HEK293 (cell line): Measurements from ENCODE around the gene CD9.

Experiments
- CTCF ChIA-PET: fragments of 350-600 bp; formaldehyde crosslinking; extraction: SDS; loops from one replicate; lab custom pipeline; 2021; ENCODE audit warnings: antibody characterized with exemption; lab: Yijun Ruan, JAX
- POLR2A ChIA-PET: fragments of 300-600 bp; formaldehyde crosslinking; extraction: SDS; loops from one replicate; lab custom pipeline; 2020; ENCODE audit warnings: antibody characterized with exemption, inconsistent platforms; lab: Yijun Ruan, JAX
- H3K27ac ChIP-seq: fragments of 200-500 bp; sonication (Bioruptor generic); 2 replicates; pipeline ENCODE4 v1.5.1; 2014; ENCODE audit warnings: low read depth, low read length, control low read depth, inconsistent platforms; ENCODE audit errors: extremely low read depth
- H3K36me3 ChIP-seq, 2 experiments: fragments of 200-500 bp in 1 of 2; sonication (Bioruptor generic) in 1 of 2; 1 replicate in 1 of 2; 2 replicates in 1 of 2; pipeline ENCODE4 v1.5.1; 2014 to 2017; ENCODE audit warnings: inconsistent platforms in 2 of 2, low read length in 2 of 2; ENCODE audit not compliant: control insufficient read depth in 2 of 2, insufficient read depth in 1 of 2
- H3K4me1 ChIP-seq: fragments of 200-500 bp; sonication (Bioruptor generic); 2 replicates; pipeline ENCODE4 v1.5.1; 2014; ENCODE audit warnings: mild to moderate bottlenecking, low read length, inconsistent platforms; ENCODE audit not compliant: control insufficient read depth, insufficient read depth
- H3K4me3 ChIP-seq: 2 replicates; pipeline ENCODE4 v1.5.1; 2011; ENCODE audit warnings: low read depth, mild to moderate bottlenecking, control low read depth, low read length, moderate library complexity
- H3K9me3 ChIP-seq: fragments of 200-500 bp; sonication (Bioruptor generic); 2 replicates; pipeline ENCODE4 v1.5.1; 2014; ENCODE audit warnings: low read depth, low read length, inconsistent platforms; ENCODE audit not compliant: control insufficient read depth, insufficient read depth
- IKZF3 ChIP-seq: fragments of 450-650 bp; IDR thresholded peaks from 2 replicates; pipeline ENCODE4 v1.5.0; 2018; ENCODE audit warnings: missing biosample characterization, mild to moderate bottlenecking, missing genetic modification characterization, moderate library complexity
- KLF1 ChIP-seq: fragments of 450-650 bp; formaldehyde crosslinking; IDR thresholded peaks from 2 replicates; pipeline ENCODE4 v1.5.1; 2016; ENCODE audit warnings: missing biosample characterization, missing genetic modification characterization
- KLF10 ChIP-seq: fragments of 450-650 bp; IDR thresholded peaks from 2 replicates; pipeline ENCODE4 v1.5.1; 2018; ENCODE audit warnings: missing biosample characterization, mild to moderate bottlenecking, missing genetic modification characterization
- KLF9 ChIP-seq: fragments of 450-650 bp; formaldehyde crosslinking; IDR thresholded peaks from 2 replicates; pipeline ENCODE4 v1.5.1; 2016; ENCODE audit warnings: missing biosample characterization, missing genetic modification characterization, low read depth
- MEIS1 ChIP-seq: sonication (generic); formaldehyde crosslinking; IDR thresholded peaks from 2 replicates; pipeline ENCODE4 v1.8.1; 2022; ENCODE audit warnings: missing genetic modification reagents, mild to moderate bottlenecking, borderline replicate concordance
- PRDM1 ChIP-seq: fragments of 450-650 bp; formaldehyde crosslinking; IDR thresholded peaks from 2 replicates; pipeline ENCODE4; 2016; ENCODE audit warnings: missing biosample characterization, missing genetic modification characterization
- SCRT1 ChIP-seq: fragments of 450-650 bp; formaldehyde crosslinking; IDR thresholded peaks from 2 replicates; pipeline ENCODE4 v1.5.1; 2016; ENCODE audit warnings: missing biosample characterization, missing genetic modification characterization, borderline replicate concordance
- ZBTB7A ChIP-seq: fragments of 450-650 bp; formaldehyde crosslinking; IDR thresholded peaks from 2 replicates; pipeline ENCODE4 v1.5.1; 2016; ENCODE audit warnings: low read depth, missing biosample characterization, missing genetic modification characterization
- ZEB2 ChIP-seq: fragments of 450-650 bp; formaldehyde crosslinking; IDR thresholded peaks from 2 replicates; pipeline ENCODE4 v1.5.1; 2016; ENCODE audit warnings: missing biosample characterization, missing genetic modification characterization
- ZFP37 ChIP-seq: fragments of 450-650 bp; formaldehyde crosslinking; IDR thresholded peaks from 2 replicates; pipeline ENCODE4 v1.5.1; 2016; ENCODE audit warnings: missing biosample characterization, missing genetic modification characterization
- ZNF146 ChIP-seq: fragments of 450-650 bp; formaldehyde crosslinking; IDR thresholded peaks from 2 replicates; pipeline ENCODE4 v1.5.1; 2016; ENCODE audit warnings: missing biosample characterization, missing genetic modification characterization
- ZNF239 ChIP-seq: fragments of 450-650 bp; formaldehyde crosslinking; IDR thresholded peaks from 2 replicates; pipeline ENCODE4 v1.5.1; 2016; ENCODE audit warnings: missing biosample characterization, missing genetic modification characterization
- ZNF324 ChIP-seq: fragments of 450-650 bp; formaldehyde crosslinking; IDR thresholded peaks from 2 replicates; pipeline ENCODE4 v1.5.1; 2016; ENCODE audit warnings: missing biosample characterization, missing genetic modification characterization
- ZNF335 ChIP-seq: fragments of 450-650 bp; formaldehyde crosslinking; conservative IDR thresholded peaks from 2 replicates; pipeline ENCODE4 v1.5.1; 2016; ENCODE audit warnings: missing biosample characterization, missing genetic modification characterization
- ZNF366 ChIP-seq: fragments of 450-650 bp; formaldehyde crosslinking; conservative IDR thresholded peaks from 2 replicates; pipeline ENCODE4 v1.5.1; 2016; ENCODE audit warnings: missing biosample characterization, missing genetic modification characterization
- ZNF548 ChIP-seq: fragments of 450-650 bp; formaldehyde crosslinking; IDR thresholded peaks from 2 replicates; pipeline ENCODE4 v1.5.1; 2016; ENCODE audit warnings: missing biosample characterization, missing genetic modification characterization
- ZNF600 ChIP-seq: fragments of 450-650 bp; formaldehyde crosslinking; IDR thresholded peaks from 2 replicates; pipeline ENCODE4 v1.5.1; 2016; ENCODE audit warnings: missing biosample characterization, missing genetic modification characterization
- ZNF629 ChIP-seq: fragments of 450-650 bp; formaldehyde crosslinking; IDR thresholded peaks from 2 replicates; pipeline ENCODE4 v1.5.1; 2017; ENCODE audit warnings: missing biosample characterization, missing genetic modification characterization
- ZNF654 ChIP-seq: fragments of 450-650 bp; formaldehyde crosslinking; IDR thresholded peaks from 2 replicates; pipeline ENCODE4 v1.5.1; 2016; ENCODE audit warnings: low read depth, missing biosample characterization, missing genetic modification characterization
- ZNF660 ChIP-seq: fragments of 450-650 bp; IDR thresholded peaks from 2 replicates; pipeline ENCODE4 v1.5.1; 2018; ENCODE audit warnings: missing biosample characterization, mild to moderate bottlenecking, missing genetic modification characterization
- ZXDB ChIP-seq: fragments of 450-650 bp; formaldehyde crosslinking; IDR thresholded peaks from 2 replicates; pipeline ENCODE4 v1.5.1; 2016; ENCODE audit warnings: missing biosample characterization, missing genetic modification characterization
- TF ChIP-seq, protein P1 (sequence below): fragments of 450-650 bp; formaldehyde crosslinking; IDR thresholded peaks from 2 replicates; pipeline ENCODE4 v1.5.1; 2016; ENCODE audit warnings: missing biosample characterization, missing genetic modification characterization
- TF ChIP-seq, protein P2 (sequence below): fragments of 450-650 bp; formaldehyde crosslinking; optimal IDR thresholded peaks from 2 replicates; pipeline ENCODE3; 2016; ENCODE audit warnings: missing biosample characterization, mild to moderate bottlenecking, missing genetic modification characterization
- TF ChIP-seq, protein P3 (sequence below): fragments of 450-650 bp; formaldehyde crosslinking; IDR thresholded peaks from 2 replicates; pipeline ENCODE4 v1.5.1; 2016; ENCODE audit warnings: missing biosample characterization, missing genetic modification characterization
- TF ChIP-seq, protein P4 (sequence below): fragments of 450-650 bp; formaldehyde crosslinking; IDR thresholded peaks from 2 replicates; pipeline ENCODE4 v1.5.1; 2016; ENCODE audit warnings: missing biosample characterization, missing genetic modification characterization
- TF ChIP-seq, protein P5 (sequence below): fragments of 450-650 bp; formaldehyde crosslinking; IDR thresholded peaks from 2 replicates; pipeline ENCODE4 v1.5.1; 2016; ENCODE audit warnings: missing biosample characterization, missing genetic modification characterization

CD9 gene

DNA sequence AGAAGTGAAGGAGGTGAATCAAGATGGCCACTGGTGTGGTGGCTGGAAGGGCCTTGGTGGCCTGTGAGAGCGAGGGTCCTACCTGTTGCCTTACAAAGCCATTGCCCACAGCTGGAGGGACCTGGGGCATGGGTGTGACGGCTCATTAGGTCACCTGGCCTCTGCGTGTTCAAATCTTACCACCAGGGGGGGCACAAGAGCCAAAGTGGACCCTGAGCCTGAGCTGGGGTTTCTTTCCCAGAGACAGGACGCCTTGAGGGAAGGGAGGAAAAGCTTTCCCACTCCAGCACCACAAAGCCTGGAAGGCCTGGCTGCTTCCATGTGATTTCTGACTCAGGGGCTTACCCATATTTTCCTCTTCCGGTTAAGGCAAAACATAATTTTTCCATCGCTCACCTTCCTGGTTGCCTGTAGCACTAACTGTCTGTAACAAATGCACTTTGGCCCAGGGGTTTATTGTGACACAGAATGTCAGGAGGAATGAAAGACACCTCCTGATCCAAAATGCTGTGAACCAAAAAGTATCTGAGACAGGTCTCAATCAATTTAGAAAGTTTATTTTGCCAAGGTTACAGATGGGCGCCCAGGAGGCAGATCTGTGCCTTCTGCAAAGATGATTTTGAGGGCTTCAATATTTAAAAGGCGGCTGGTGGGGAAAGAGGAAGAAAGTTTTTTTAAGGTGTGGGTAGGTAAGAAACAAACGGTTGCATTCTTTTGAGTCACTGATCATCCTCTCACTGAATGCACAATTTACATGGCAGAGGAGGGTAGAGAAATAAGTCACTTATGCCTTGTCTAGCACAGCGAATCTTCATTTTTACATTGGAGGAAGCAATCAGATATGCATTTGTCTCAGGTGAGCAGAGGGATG is 4.3 kb upstream of the CD9 start:
- H3K9me3 ChIP-seq = no peaks in the 10 kb centered on the region
- H3K4me3 ChIP-seq = no peak overlapping the region
- H3K4me1 ChIP-seq = no peaks in the 10 kb centered on the region
- ChIA-PET POLR2A (interaction anchor here (0.6 to 1.9 kb wide), 6 partner anchors 12 to 316 kb away, joined by 3 to 8 read pairs (median 3); partner anchors contain the start of gene VAMP1), CTCF (interaction anchor here (0.6 to 5.2 kb wide), 50 partner anchors 8 to 274 kb away, joined by 3 to 143 read pairs (median 4); partner anchors contain the start of genes VAMP1 and VWF)
- no peak overlapping the region for H3K27ac ChIP-seq
- H3K36me3 ChIP-seq = no peaks in the 10 kb centered on the region
- no peak for TF ChIP-seq MEIS1 (CRISPR knock-in tag)
- peak; percentile 28; the same call in 1 of the 2 replicates for TF ChIP-seq PRDM1 (tag by site-specific recombination)
- TF ChIP-seq, protein P1, sequence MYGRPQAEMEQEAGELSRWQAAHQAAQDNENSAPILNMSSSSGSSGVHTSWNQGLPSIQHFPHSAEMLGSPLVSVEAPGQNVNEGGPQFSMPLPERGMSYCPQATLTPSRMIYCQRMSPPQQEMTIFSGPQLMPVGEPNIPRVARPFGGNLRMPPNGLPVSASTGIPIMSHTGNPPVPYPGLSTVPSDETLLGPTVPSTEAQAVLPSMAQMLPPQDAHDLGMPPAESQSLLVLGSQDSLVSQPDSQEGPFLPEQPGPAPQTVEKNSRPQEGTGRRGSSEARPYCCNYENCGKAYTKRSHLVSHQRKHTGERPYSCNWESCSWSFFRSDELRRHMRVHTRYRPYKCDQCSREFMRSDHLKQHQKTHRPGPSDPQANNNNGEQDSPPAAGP = peak; percentile 79; the same call in 1 of the 2 replicates
- TF ChIP-seq ZNF146 = no peak
- 0 out of 2 replicates have a peak, but pooled peaks have one; percentile 15 for TF ChIP-seq ZXDB (tag by site-specific recombination)
- TF ChIP-seq, protein P2, sequence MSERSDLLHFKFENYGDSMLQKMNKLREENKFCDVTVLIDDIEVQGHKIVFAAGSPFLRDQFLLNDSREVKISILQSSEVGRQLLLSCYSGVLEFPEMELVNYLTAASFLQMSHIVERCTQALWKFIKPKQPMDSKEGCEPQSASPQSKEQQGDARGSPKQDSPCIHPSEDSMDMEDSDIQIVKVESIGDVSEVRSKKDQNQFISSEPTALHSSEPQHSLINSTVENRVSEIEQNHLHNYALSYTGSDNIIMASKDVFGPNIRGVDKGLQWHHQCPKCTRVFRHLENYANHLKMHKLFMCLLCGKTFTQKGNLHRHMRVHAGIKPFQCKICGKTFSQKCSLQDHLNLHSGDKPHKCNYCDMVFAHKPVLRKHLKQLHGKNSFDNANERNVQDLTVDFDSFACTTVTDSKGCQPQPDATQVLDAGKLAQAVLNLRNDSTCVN = peak; percentile 14
- TF ChIP-seq KLF9 (tag by site-specific recombination) = peak; percentile 83
- TF ChIP-seq, protein P3, sequence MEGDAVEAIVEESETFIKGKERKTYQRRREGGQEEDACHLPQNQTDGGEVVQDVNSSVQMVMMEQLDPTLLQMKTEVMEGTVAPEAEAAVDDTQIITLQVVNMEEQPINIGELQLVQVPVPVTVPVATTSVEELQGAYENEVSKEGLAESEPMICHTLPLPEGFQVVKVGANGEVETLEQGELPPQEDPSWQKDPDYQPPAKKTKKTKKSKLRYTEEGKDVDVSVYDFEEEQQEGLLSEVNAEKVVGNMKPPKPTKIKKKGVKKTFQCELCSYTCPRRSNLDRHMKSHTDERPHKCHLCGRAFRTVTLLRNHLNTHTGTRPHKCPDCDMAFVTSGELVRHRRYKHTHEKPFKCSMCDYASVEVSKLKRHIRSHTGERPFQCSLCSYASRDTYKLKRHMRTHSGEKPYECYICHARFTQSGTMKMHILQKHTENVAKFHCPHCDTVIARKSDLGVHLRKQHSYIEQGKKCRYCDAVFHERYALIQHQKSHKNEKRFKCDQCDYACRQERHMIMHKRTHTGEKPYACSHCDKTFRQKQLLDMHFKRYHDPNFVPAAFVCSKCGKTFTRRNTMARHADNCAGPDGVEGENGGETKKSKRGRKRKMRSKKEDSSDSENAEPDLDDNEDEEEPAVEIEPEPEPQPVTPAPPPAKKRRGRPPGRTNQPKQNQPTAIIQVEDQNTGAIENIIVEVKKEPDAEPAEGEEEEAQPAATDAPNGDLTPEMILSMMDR = peak; percentile 81
- TF ChIP-seq ZNF629 (tag by site-specific recombination) = peak; percentile 45
- peak; percentile 75 for TF ChIP-seq ZNF654 (tag by site-specific recombination)
- TF ChIP-seq ZNF366 = peak; percentile 42; the same call in 1 of the 2 replicates
- TF ChIP-seq KLF10 = peak; percentile 28; the same call in 1 of the 2 replicates
- TF ChIP-seq ZNF324 = no peak; the same call in 1 of the 2 replicates
- TF ChIP-seq KLF1 (tag by site-specific recombination) = peak; percentile 78
- TF ChIP-seq, protein P4, sequence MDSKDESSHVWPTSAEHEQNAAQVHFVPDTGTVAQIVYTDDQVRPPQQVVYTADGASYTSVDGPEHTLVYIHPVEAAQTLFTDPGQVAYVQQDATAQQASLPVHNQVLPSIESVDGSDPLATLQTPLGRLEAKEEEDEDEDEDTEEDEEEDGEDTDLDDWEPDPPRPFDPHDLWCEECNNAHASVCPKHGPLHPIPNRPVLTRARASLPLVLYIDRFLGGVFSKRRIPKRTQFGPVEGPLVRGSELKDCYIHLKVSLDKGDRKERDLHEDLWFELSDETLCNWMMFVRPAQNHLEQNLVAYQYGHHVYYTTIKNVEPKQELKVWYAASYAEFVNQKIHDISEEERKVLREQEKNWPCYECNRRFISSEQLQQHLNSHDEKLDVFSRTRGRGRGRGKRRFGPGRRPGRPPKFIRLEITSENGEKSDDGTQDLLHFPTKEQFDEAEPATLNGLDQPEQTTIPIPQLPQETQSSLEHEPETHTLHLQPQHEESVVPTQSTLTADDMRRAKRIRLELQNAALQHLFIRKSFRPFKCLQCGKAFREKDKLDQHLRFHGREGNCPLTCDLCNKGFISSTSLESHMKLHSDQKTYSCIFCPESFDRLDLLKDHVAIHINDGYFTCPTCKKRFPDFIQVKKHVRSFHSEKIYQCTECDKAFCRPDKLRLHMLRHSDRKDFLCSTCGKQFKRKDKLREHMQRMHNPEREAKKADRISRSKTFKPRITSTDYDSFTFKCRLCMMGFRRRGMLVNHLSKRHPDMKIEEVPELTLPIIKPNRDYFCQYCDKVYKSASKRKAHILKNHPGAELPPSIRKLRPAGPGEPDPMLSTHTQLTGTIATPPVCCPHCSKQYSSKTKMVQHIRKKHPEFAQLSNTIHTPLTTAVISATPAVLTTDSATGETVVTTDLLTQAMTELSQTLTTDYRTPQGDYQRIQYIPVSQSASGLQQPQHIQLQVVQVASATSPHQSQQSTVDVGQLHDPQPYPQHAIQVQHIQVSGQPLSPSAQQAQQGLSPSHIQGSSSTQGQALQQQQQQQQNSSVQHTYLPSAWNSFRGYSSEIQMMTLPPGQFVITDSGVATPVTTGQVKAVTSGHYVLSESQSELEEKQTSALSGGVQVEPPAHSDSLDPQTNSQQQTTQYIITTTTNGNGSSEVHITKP (tag by site-specific recombination) = 0 out of 2 replicates have a peak, but pooled peaks have one; percentile 18
- peak; percentile 93 for TF ChIP-seq SCRT1 (tag by site-specific recombination)
- TF ChIP-seq, protein P5, sequence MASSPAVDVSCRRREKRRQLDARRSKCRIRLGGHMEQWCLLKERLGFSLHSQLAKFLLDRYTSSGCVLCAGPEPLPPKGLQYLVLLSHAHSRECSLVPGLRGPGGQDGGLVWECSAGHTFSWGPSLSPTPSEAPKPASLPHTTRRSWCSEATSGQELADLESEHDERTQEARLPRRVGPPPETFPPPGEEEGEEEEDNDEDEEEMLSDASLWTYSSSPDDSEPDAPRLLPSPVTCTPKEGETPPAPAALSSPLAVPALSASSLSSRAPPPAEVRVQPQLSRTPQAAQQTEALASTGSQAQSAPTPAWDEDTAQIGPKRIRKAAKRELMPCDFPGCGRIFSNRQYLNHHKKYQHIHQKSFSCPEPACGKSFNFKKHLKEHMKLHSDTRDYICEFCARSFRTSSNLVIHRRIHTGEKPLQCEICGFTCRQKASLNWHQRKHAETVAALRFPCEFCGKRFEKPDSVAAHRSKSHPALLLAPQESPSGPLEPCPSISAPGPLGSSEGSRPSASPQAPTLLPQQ (tag by site-specific recombination) = peak; percentile 57; the same call in 1 of the 2 replicates
- TF ChIP-seq IKZF3 = peak; percentile 93
- peak; percentile 78; the same call in 1 of the 2 replicates for TF ChIP-seq ZNF660 (tag by site-specific recombination)
- TF ChIP-seq ZNF548 = no peak
- no peak for TF ChIP-seq ZNF239 (tag by site-specific recombination)
- TF ChIP-seq ZBTB7A (tag by site-specific recombination) = no peak
- TF ChIP-seq ZNF335 (tag by site-specific recombination) = peak; percentile 83
- TF ChIP-seq ZNF600 = peak; percentile 61; the same call in 1 of the 2 replicates
- TF ChIP-seq ZFP37 (tag by site-specific recombination) = 0 out of 2 replicates have a peak, but pooled peaks have one; percentile 38
- TF ChIP-seq ZEB2 (tag by site-specific recombination) = 0 out of 2 replicates have a peak, but pooled peaks have one; percentile 39
